ENCODE results near the gene RNF157.

The RNF157 gene

DNA sequence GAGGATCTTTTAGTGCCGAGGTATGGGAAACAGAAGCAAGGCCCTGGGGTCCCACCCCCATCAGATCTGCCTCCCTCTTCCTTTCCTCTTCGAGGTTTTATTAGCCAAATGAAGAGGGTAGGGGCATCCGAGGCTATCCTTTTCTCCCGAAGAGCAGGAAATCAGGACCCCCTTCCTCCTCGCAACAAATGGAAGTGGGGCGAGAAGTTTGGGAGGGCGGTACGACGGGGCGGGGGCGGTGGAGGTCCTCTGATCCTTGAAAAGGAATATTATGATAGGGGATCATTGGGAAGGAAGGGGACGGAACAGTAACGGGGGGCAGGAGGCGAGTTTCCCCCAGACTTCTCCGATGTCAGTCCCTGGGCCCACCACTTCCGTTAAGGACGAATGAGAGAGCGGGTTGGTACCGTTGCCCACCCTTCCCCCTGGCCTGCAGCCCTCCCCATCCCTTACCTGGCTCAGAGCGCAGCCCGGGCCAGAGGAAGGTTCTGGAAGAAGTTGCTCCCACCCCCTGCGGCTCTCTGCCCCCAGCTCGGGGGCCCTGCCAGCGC is 99.6 kb downstream of the RNF157 start:
- no peak for DNase-seq (ENCODE audit: low read depth in 2 of 2)

DNA sequence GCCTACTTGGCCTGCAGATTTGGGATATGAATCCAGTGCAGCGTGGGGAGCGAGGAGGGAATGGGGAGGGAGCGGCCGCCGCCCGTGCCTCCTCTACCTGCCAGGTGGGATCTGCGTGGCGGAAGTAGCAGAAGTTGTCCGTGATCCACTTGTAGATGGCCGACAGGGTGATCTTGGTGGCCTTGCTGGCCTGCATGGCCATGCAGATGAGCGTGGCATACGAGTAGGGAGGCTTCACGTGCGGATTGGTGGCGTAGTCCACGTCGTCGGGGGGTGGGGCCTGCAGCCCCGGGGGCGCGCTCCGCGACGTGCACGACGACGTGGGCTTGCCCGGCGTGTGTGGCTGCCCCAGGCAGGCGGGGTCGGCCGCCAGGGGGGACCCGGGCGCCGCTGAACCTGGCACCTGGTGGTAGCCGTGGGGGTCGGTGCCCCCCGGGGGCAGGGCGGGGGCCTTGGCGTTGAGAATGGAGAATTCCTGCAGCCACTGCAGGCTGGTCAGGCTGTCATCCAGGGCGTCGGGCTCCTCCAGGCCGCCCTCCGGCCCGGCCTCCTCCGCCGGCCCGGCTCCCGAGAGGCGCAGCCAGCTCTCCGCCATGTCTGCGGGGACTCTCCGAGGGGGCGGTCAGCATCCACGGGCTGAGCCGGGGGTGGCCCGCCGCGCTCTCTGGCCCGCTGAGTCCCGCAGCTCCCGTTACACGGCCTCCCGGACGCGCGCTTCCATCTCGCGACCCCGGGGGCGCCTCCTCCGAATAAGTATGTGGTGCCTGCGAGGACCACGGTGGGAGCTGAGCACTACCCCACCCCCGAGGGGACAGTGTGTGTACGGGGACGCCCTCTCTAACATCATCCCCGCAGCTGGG is 100.3 kb downstream of the RNF157 start:
- DNase-seq (ENCODE audit: low read depth in 2 of 2): no peak

GRCh38 chr17:76138896-76139752 is 101.2 kb downstream of the RNF157 start:
- DNase-seq (ENCODE audit: low read depth in 2 of 2): no peak

- no peak for DNase-seq (ENCODE audit: low read depth in 2 of 2)
Measured at GRCh38 chr17:76138234-76138895, 101.9 kb downstream of the RNF157 start.

GRCh38 chr17:76137351-76138233 is 102.7 kb downstream of the RNF157 start:
- DNase-seq (ENCODE audit: low read depth in 2 of 2): no peak

GRCh38 chr17:76137001-76137350 is 103.3 kb downstream of the RNF157 start:
- DNase-seq (ENCODE audit: low read depth in 2 of 2): no peak

DNA sequence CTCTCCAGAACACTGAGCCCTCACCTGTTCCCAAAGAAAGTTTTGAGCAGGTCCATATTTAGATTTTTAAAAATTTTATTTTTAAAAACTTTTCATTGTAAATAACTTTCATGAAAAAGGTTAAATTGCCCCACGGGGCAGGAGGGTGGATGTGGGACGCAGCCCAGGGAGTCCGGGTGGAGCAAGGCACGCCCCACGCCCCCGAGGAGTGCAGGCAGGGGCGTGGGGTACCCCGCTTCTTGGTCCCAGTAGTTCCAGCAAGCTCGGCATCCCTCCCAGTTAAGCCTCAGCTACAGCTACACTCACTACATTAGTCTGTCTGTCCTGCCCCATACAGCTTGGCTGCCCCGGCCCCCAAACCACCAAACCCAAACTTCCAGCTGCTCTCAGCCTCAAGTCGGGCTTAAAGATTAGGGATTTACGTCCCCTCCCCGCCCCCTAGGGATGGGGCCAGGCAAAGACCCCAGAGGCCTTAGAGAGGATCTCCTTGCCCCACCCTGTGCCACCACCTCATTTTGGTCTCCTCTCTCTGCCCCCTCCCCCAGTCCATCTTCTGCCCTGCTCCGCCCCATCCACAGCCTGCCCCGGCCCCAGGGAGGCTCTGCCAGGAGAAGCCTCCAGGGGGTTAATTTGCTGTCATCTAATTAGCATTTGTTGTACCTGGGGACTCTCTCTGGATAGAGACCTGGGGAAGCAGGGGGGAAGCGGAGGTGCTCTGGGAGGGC is 103.9 kb downstream of the RNF157 start:
- DNase-seq (ENCODE audit: low read depth in 2 of 2): no peak

GRCh38 chr17:76135810-76136188 is 104.5 kb downstream of the RNF157 start:
- no peak for DNase-seq (ENCODE audit: low read depth in 2 of 2)

GRCh38 chr17:76134911-76135809 is 105.1 kb downstream of the RNF157 start:
- no peak for DNase-seq (ENCODE audit: low read depth in 2 of 2)

- no peak for DNase-seq (ENCODE audit: low read depth in 2 of 2)
Measured at GRCh38 chr17:76132574-76133338, 107.5 kb downstream of the RNF157 start.

GRCh38 chr17:76131692-76132573 is 108.4 kb downstream of the RNF157 start:
- no peak for DNase-seq (ENCODE audit: low read depth in 2 of 2)

- DNase-seq (ENCODE audit: low read depth in 2 of 2): no peak
Measured at GRCh38 chr17:76131051-76131691, 109.1 kb downstream of the RNF157 start.

DNA sequence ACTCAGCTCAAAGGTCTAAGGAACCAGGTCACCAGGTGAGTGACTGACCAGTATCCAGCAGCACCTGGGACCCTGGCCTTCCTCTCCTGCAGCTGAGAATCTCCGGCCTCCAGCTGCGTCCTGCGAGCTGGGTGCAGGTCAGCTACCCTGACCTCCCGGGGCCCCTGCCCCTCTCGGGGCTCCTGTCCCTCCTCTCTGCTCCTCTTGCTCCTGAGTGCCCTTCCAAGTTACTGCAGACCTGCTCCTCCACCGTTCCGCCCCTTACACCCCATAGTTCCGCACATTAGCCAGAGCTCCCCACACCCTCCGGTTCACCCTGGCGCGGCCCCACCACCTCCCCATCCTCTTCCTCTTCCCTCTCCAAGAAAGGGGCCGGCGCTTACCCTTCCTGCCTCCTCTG is 109.8 kb downstream of the RNF157 start:
- no peak for DNase-seq (ENCODE audit: low read depth in 2 of 2)

GRCh38 chr17:76125922-76126321 is 114.4 kb downstream of the RNF157 start:
- DNase-seq (ENCODE audit: low read depth in 2 of 2): no peak

DNA sequence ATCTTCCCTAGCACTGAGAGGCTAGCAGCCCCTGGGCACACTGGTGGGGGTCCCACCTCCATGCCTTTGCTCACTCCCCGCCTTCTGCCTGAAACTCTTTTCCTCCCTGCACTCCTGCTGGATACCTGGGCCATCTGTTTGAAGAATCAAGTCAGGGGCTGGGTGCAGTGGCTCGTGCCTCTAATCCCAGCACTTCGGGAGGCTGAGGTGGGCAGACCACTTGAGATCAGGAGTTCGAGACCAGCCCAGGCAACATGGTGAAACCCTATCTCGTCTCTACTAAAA is 115.0 kb downstream of the RNF157 start:
- DNase-seq (ENCODE audit: low read depth in 2 of 2): no peak

DNA sequence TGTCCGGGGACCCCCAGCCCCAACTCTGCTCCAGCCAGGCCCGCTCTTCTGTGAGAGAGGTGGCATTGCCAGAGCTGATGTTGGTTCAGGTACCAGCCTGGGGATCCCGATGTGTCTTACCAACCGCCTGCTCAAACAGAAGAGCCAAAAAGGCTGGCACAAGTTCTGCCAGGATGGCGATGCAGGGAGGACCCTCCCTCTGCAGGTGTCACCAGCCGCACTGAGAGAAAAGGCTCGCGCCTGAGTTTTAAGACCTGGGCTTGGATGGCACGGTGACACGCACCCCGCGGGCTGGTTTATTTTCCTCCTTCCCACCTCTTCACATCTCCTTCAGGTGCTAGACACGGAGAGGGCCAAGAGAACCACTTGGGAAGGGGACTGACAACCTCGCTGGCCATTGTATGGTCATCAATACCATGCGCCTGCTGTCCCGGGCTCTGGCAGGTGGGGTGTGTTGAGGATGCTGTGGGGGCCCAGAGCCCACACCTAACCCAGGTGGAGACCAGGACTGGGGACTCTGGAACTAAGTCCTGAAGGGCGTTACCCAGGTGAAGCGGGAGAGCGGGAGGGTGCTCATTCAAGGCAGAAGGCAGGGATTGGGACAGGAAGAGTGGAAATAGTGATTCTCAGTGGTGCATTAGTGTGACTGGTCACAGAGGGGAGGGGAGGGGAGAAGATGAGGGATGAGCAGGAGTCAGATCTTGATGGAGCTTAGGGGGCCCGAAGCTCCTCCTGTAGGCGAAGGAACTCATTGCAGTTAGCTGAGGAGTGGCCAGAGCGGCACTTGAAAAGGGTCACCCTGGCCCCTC is 115.5 kb downstream of the RNF157 start:
- no peak for DNase-seq (ENCODE audit: low read depth in 2 of 2)
